Frontal cortex (tissue), 4 donors: ENCODE results near the gene TFEB. TPM values are rescaled to one million over a fixed set of nuclear protein-coding genes. Genes with fewer than 3 reads are reported as not detected.

Experiments used
- DNase-seq, 2 donors: peaks; one replicate each; pipeline ENCODE4 v3.0.0; 2012; ENCODE audit warnings: low spot score in 2 of 2
- FAIRE-seq: peaks from 2 replicates; lab custom pipeline; 2012; peaks lifted over from hg19 to GRCh38; lab: Jason Lieb, UNC
- total RNA-seq: library from RNA; depleted of rRNA; stranded (reverse); fragments of >200 nt; gene quantifications from one replicate; pipeline ENCODE4 v1.2.3, GENCODE V29; 2014
- donor health status: control.
- donor health status: control.
- donor health status: control.

TFEB gene
- total RNA-seq, 1 donor from 2014 or later = 1.6 TPM

DNA sequence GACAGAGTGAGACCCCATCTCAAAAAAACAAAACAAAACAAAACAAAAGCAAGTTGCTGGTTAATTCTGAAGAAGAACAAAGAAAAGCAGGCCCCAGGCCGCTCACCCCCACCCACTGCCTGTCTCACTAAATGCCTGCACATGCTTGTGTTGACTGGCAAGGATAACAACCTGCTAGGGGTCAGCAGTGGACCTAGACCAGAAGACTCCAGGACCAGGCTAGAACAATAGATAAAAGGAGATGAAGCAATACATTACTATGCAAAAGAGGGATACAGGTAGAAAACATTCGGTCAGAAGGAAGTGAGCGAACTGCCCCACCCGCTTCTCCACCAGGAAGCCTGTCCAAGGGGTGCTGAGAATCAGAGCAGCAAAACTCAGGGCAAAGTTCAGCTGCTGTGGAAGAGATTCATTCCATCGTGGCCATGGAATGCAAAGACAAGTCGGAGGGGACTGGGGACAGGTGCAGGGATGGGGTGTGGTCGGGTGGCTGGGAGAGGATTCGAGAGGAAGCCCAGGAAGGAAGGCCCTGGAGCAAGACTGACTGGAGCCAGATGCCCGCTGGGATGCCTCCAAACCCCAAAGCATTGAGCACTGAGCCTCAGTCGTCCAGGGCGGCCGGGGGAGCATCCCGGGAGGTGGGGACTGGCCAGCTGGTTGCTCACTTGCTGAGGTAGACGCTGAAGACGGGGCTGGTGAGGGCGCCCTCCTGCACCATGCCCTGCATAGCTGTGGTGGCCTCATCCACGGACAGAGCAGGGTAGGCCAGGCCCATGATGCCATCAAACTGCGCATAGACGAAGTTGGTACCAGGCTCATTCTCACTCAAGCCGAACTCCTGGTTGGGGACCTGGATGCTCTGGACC, 6.5 kb upstream of the TFEB start:
- FAIRE-seq = no peak
- DNase-seq = no peak

DNA sequence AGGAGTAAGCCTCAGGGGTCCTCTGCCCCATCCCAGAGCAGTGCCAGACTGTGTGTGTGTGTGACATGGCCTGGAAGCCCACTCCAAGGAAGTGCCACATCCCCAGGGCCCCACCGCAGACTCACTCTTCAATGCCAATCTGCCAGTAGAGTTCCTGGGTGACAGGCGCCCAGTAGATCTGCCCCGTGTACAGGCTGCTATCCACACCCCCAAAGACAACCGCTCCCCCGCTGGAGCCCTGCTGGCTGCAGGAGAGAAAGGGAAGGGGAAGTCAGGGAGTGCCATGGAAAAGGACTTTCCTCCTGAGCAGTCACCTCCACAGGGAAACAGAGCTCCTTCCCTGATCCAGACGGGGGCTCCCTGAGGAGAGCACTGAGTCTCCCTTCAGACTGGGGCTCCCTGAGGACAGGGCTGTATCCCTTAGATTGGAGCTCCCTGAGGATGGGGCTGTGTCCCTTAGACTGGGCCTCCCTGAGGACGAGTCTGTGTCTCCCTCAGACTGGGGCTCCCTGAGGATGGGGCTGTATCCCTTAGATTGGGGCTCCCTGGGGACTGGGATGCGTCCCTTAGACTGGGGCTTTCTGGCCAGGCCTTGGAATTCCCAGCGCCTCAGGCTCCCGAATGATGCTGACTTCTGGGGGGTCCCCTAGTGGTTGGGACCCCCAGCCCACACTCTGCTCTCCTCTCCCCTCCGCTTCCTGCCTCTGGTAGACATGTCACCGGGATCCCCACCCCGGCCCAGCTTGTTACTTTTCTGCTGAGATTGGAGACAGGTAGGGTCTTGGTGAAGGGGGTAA, 5.2 kb upstream of the TFEB start:
- DNase-seq = no peak
- FAIRE-seq = no peak

DNA sequence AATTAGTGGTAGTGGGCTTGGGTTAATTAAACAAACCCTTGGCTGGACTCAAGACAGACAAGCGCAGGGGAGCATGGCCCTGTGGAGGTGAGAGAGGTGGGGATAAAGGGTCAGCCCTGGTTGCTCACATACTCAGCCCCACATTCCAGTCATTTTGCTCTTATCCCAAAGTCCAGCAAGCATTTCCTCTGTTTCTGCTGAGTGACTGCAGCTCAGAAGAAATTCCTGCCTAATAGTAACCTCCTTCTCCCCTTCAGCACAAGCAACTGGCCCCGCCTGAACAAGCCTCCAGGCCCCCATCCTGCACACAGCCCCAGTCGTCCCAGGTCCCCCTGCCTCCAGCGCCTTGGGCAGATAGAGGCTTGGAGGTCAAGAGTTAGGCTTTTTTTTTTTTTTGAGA, 3.6 kb upstream of the TFEB start:
- DNase-seq (no peak), FAIRE-seq (no peak)

DNA sequence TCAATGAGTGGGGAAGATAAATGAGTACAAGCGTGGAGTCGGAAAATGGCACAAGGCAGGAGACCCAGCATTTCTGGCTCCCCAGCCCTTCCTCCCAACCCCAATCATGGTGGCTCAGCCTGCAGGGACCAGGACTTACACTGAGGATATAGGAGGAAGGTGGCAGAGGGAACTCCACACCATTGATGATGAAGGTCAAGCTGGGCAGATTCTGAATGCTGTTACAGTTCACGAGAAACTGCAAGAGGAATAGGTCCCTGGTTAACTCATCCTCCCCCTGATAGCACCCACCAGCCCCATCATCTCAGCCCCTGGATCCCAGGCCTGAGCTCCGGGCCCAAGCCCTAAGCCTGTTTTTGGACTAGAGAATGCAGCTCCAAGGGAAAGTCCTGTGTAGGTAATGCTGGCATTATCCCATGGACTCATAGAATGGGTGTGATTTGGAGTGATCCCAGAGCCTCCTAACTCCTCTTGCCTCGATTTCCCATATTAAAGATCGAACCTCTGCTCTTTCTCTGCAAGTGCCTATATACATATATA, 2.3 kb upstream of the TFEB start:
- DNase-seq (no peak), FAIRE-seq (no peak)

DNA sequence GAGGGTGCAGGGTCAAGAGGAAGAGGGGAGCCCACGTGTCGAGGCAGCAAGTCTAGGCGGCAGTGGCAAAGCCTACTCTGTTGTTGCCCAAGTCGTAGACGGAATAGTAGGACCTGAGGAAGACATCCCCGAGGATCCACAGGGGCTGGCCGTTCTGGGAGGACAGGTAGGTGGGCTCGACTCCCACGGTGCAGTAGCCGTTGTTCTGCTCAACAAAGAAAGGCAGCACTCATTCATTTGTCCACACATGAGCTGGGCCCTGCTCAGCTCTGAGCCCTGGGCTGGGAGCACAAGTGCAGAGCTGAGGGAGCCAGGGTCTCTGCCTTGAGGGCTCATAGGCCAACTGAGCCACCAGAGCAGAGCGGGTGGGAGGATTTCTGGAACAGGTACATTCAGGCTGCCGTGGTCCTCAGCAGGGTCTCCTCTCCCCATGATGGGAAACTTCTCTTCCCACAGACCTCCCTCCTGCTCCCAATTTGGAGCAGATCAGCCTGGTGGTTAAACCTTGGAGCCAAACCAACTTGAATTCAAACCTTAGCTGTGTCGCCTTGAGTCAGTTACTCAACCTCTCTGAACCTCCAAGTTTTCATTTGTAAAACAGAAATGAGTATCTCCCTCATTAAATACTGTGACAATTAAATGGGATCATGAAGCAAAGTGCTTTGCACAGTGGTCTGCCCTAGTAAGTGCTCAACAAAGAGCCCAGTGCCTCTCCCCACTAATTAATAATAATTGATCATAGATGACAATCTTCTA, 1.6 kb upstream of the TFEB start:
- no peak for FAIRE-seq
- no peak for DNase-seq

DNA sequence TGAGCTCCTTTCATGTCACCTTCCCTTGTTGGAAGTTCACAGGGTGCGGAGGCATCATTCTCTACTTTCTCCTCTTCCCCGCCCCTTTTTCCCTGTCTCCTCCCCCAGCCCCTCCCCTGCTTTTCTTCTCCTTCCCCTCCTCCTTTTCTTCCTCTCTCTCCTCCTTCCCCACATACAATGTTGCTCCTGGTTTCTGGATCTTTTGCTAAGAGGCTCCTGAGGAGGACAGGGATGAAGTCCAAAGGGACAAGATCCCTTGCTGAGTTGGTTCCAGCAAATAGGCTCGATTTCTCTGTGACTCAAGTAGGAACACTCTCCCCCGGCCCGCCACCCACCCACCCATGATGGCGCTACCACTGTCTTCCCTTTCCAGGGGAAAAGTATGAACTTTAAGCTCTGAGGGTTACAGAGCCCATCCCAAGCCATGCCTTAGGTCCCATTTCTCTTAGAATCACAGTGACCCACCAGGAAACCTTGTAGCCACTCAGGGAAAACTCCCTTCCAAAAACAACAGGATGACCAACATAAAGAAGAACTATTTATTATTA, 852 bp upstream of the TFEB start:
- DNase-seq = no peak
- FAIRE-seq = no peak

DNA sequence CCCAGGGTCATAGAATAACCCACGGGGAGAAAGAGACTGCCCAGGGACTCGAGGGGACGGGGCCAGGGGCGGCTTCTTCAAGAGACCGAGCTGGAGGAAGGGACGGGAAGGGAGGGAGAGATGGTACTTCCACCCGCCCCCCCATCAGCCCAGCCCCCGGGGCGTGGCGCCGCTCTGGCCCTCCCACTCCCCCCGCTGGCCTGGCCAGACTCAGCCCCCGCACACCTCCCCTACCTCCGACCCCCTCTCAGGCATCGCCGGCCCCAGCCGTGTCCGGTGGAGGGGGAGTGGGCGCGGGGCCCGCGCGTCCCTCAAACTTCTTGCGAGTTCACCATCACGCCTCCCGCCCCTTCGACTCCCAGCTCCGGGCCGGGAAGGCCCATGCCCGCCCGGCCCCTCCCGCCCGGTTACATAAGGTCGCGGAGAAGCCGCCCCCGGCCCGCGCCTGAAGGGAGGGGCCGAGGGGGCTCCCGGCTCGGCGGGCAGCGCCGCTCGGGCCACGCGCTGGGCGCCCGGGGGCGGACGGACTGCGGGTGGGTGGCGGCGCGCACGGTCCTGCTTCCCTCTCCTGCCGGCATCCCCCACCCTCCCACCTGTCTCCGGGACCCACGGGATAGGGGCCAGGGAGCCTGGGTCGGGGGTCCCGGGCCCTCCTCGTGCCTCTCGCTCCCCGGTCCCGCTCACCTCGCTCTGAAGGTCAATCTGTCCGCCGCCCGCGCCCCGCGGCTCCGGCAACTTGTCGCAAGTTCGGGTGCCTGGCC, 562 bp downstream of the TFEB start:
- no peak for FAIRE-seq

DNA sequence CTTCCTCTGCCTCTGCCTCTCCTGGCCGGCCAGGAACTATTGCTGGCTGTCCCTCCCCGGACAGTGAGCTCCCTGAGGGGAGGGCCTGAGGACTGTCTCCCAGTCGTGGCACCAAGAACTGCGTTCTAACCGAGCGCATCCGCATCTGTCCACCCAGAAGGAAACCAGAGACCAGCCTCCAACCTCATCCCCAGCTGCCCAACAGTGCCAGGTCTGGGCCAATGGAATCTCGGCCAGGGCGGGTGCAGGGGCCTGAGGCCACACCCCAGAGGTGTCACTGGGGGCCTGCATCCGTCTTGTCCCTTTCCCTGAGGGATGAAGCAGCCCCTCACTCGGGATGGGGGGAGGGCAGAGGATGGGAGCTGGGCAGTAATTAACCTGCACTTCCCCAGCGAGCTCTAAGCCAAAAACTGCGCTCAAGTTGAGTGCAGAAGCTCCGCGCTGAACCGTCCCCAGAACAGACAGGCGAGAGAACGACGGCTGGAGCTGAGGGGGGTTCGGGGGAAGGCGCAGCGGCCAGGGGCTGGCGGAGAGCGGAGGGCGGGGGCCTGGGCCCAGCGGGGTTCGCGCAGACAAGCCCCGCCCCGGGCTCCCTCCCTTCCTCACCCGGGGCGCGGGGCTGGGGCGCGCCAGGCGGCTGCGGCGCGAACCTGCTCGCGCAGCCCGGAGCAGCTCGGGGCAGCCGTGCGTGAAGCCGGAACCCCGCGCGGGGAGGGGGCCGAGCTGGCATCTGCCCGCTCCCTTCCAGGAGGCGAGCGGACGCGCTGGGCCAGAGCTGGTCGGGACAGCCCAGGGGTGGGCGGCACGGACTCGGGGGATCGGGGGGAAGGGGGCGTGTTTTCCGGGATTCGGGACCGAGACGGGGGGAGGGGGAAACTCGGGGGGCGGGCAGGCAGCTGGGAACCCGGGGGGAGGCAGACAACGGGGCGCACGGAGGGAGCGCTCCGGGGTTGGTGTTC, 1.4 kb downstream of the TFEB start:
- DNase-seq (peak; percentile 88 to 90), FAIRE-seq (no peak)

More for the DNA sequence above, 562 bp downstream of the TFEB start:
- DNase-seq = peak; percentile 85 to 90

DNA sequence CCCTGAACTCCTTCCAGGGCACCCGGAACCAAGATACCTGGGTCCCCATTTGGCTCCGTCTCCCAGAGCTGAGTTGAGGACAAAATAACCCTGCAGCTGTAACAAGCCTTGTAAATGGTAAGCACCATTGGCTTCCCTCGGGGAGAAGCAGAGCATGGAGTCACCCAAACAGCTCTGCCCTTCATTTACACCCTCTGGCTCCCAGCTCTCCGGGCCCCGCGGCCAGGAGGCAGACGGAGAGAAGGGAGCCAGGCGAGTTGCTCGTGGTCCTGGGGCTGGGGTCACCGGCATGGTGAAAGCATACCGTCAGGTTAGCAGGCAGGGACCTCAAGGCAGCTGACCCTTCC, 2.1 kb downstream of the TFEB start:
- no peak for FAIRE-seq
- DNase-seq = no peak

DNA sequence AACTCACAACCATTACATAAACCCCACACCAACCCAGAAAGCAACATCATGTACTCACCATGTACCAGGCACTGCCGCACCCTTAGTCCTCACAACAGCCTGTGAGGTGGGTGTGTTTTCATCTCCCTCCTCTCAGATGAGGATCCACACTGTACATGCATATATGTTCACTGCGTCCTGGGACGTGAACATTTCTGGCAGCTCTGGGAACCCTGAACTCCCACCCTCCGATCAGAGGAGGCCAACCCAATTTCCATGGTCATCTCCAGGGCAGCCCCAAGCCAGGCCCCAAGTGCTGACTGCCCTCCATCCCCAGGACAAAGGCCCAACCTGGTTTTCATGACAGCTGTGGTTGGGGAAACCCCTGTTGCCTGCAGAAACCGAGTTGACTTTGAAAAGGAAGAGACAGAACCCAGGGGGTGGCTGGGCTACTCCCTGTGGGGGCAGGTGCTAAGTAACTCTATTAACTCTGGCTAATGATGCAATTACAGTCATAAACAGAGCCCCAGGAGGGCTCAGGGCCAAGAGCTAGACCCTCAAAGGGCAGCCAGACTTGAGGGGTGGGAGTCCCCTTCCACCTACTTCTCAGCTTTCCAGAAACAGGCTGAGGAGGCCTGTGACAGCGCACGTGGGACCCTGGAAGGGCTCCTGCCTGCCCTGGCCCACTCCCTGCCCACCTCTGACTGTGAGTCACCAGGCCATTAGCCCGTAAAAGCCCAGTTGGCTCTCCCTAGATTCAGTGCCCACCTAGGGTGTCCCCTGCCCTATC, 2.6 kb downstream of the TFEB start:
- no peak for DNase-seq
- no peak for FAIRE-seq

DNA sequence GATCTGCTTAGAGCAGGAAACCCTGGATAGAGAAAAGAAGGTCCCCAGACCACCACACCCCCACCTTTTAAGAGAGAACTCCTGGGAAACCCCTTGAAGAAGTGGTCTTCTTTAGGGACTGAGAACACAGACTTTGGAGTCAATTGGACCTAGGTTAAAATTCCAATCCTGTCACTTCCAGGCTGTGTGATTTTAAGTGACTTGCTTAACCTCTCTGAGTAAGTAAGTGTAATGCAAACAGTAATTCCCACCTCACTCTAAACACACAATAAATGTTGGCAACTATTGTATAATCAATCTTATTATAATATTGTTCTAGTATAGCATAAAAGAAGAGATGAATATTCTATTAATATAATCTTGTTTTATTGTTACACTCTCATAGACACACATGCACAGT, 3.3 kb downstream of the TFEB start:
- FAIRE-seq (no peak), DNase-seq (no peak)

DNA sequence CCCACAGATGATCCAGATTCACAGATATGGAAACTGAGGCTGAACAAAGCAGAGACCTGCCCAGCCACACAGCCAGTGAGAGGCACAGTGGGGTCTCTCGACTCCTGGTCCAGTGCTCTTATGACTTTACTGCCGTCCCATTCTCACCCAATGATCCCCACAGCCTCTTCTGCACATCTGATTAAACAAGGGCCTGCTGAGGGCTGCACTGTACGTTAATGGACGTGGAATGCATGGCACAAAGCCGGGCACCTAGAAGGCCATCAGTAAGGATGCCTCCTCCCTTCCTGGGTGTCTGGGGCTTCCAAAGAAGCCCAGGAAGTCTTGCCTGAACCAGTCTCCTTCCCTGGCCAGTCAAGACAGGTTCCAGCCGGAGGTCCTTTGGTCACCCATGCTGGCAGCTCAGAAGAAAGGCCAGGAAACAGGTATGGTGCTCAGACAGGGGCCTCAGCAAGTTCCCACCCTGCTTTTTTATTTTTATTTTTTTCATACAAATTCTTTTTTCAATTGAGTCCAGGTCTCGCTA, 3.8 kb downstream of the TFEB start:
- FAIRE-seq (no peak), DNase-seq (no peak)

DNA sequence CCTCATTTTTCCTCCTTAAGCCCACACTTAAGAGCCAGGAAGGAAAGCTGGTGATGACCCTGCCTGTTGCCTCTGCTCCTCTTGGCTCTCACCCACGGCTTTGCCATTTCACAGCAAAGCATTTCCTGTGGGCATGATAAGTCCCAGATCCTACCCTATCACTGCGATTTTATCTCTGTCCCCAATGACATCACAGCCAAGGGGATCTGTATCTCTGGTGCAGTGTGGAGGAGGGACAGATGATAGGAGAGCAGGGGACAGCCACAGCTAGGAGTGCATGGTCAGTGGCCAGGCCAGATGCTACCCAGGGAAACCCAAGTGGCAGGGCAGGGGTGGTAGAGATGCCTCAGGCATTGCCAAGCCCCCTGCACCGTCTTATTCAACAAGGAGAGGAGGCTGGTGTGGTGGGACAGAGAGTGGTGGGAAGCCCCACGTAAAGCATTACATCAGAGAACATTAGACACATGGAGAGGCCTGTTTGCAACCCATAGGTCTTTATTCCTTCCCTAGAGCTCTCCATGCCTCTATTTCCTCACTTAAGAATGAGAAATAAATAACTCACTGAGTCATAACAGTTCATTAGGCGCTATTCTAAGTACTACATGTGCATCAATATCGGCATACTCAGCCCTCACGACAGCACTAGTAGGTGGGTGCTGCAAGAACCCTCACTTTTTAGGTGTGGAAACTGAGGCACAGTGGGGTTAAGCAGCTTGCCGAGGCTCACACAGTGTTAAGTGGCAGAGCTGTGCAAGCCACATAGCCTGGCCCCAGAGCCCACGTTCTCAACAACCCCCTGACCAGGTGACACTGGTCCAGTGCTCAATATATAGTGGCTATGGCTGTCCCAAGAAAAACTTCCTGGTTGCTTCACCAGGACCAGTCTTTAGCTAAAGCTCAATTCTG, 4.6 kb downstream of the TFEB start:
- no peak for FAIRE-seq
- no peak for DNase-seq

DNA sequence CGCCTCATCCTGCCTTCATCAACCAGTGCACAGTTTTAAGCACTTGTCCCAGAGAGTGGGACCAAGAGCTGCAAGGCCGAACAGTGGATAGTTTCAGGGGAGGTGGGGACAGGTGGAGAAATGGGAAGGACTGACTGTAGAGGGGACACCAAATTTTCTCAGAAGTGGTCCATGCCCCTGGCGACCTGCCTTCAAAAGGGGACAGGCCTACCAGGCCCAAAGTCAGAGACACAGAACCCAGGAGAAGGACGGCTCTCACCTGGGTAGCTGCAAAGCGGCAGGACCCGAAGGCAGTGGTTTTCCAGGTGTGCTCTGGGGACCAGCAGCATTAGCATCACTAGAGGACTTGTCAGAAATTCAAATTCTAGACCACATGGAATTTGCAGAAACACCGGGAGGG, 5.8 kb downstream of the TFEB start:
- DNase-seq (no peak), FAIRE-seq (no peak)

DNA sequence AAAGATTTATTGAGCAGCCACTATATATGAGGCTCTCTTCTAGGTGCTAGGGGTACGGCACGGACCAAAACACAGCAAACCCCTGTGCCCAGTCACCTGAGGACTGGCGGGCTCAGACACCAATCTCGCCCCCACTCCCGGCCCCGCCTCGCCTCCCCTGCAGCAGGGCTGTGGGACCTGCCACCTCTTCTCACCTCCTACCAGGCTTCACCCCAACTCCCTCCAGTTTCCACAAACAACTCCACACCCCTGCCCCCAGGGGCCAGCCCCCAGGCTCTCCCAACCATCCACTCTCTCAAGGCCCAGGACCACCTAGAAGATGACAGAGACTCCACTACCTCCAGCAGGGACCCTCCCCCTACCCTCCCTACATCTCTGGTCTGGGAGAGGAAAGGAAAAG, 6.5 kb downstream of the TFEB start:
- DNase-seq (no peak), FAIRE-seq (no peak)
